Fibroblast of the aortic adventitia (primary cell): ENCODE results near the gene OGT. TPM values are rescaled to one million over a fixed set of nuclear protein-coding genes. Genes with fewer than 3 reads are reported as not detected.
A peak's percentile ranks its signal among the peaks of the same experiment; 100 is the strongest.
"Not testable (repeated sequence)": the region's sequence is repeated elsewhere in the genome, so short reads cannot be mapped to it uniquely, and the experiment has no call there.

Source experiments
- DNase-seq: peaks from one replicate; pipeline ENCODE4 v3.0.0-alpha.2; 2010; ENCODE audit warnings: low read depth
- H3K4me3 ChIP-seq: 2 replicates; pipeline ENCODE4 v1.5.1; 2011; ENCODE audit warnings: low read depth, mild to moderate bottlenecking, control low read depth, low read length, moderate library complexity
- CTCF ChIP-seq: IDR thresholded peaks from 2 replicates; pipeline ENCODE4 v1.5.1; 2011; ENCODE audit warnings: mild to moderate bottlenecking, low read length, control low read depth, inconsistent platforms; ENCODE audit not compliant: insufficient read depth
- total RNA-seq: library from RNA; depleted of rRNA; stranded (reverse); fragments of >200 nt; gene quantifications from 2 replicates; pipeline ENCODE4 v1.2.3, GENCODE V29; 2012; ENCODE audit warnings: low replicate concordance

OGT gene
- total RNA-seq, result 93.7 and 174 TPM in 2 replicates

GRCh38 chrX:71532753-71533425, at the start of gene OGT:
Gene OGT, plus strand, starts transcription at chrX:71533104. Its CDS starts 196 bp downstream, at chrX:71533300.
- peak within 1 kb of the TSS; percentile 91 for H3K4me3 ChIP-seq
- peak; percentile 98 for DNase-seq
- TF ChIP-seq CTCF, result no peak

GRCh38 chrX:71487814-71488213, 45.1 kb upstream of the OGT start:
- DNase-seq, result no peak
- no peak for TF ChIP-seq CTCF
- H3K4me3 ChIP-seq, result no peak overlapping the region

GRCh38 chrX:71489540-71489939, 43.4 kb upstream of the OGT start:
- TF ChIP-seq CTCF, result no peak
- no peak for DNase-seq
- no peak overlapping the region for H3K4me3 ChIP-seq

- DNase-seq, result peak; percentile 42
- peak overlapping the region; percentile 62 for H3K4me3 ChIP-seq
- TF ChIP-seq CTCF, result no peak
Measured at GRCh38 chrX:71492231-71493065, 40.5 kb upstream of the OGT start.

GRCh38 chrX:71493111-71493613, 39.7 kb upstream of the OGT start:
- peak; percentile 64 for DNase-seq
- no peak for TF ChIP-seq CTCF
- peak overlapping the region; percentile 62 for H3K4me3 ChIP-seq

- not testable (repeated sequence) for H3K4me3 ChIP-seq, DNase-seq
Measured at GRCh38 chrX:71495979-71496378, 36.9 kb upstream of the OGT start.

GRCh38 chrX:71496476-71496875, 36.4 kb upstream of the OGT start:
- no peak for DNase-seq
- H3K4me3 ChIP-seq, result no peak overlapping the region
- TF ChIP-seq CTCF, result no peak

- not testable (repeated sequence) for H3K4me3 ChIP-seq, DNase-seq
Measured at GRCh38 chrX:71502080-71502479, 30.8 kb upstream of the OGT start.
